Nephron (organoid): ENCODE results near the gene ENPP3.

Experiments used
- H3K27ac Mint-ChIP-seq, 3 experiments: 2 replicates each; pipeline ENCODE4 v1.8.0; 2020; ENCODE audit warnings: mixed read lengths in 3 of 3, mild to moderate bottlenecking in 2 of 3, moderate library complexity in 1 of 3
- H3K27me3 Mint-ChIP-seq: 2 replicates; pipeline ENCODE4 v1.8.0; 2021; ENCODE audit warnings: low read depth, mild to moderate bottlenecking, moderate library complexity, mixed read lengths
- H3K36me3 Mint-ChIP-seq: 2 replicates; pipeline ENCODE4 v1.8.0; 2020; ENCODE audit warnings: low read depth, mixed read lengths
- H3K4me1 Mint-ChIP-seq: 2 replicates; pipeline ENCODE4 v1.8.0; 2020; ENCODE audit warnings: mixed read lengths
- H3K4me3 Mint-ChIP-seq, 3 experiments: 2 replicates each; pipeline ENCODE4 v1.8.0; 2020; ENCODE audit warnings: mild to moderate bottlenecking in 3 of 3, mixed read lengths in 3 of 3, moderate library complexity in 2 of 3
- H3K9me3 Mint-ChIP-seq: 2 replicates; pipeline ENCODE4 v1.8.0; 2020; ENCODE audit warnings: mixed read lengths
- TF ChIP-seq, protein P1 (sequence below), 3 experiments: fragments of 200-600 bp; sonication (generic); IDR thresholded peaks; one replicate each; pipeline ENCODE4 v1.5.0; 2021; ENCODE audit warnings: antibody characterized with exemption in 3 of 3; ENCODE audit not compliant: unreplicated experiment in 3 of 3

ENPP3 gene

DNA sequence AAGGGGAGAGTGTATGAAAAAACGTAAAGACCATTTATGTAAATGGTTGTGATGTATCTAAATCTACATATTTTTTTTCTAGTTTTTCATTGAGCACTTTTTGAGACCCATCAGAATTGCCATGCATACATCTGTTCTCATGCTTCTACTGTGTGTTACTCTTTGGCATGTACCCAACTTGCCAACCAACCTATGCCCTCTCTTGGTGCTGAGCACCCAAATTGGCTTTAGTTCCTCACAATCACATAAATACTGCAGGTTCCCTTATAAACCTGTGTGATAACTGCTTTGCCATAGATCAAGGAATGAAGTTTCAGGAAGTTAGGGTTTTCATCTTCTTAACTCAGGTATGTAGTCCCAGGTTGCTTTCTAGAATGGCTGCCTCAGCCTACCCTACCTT is 7.8 kb downstream of the ENPP3 start:
- no peak overlapping the region for H3K27ac Mint-ChIP-seq
- H3K4me3 Mint-ChIP-seq = no peak overlapping the region
- no peaks in the 10 kb centered on the region for H3K36me3 Mint-ChIP-seq
- TF ChIP-seq, protein P1, sequence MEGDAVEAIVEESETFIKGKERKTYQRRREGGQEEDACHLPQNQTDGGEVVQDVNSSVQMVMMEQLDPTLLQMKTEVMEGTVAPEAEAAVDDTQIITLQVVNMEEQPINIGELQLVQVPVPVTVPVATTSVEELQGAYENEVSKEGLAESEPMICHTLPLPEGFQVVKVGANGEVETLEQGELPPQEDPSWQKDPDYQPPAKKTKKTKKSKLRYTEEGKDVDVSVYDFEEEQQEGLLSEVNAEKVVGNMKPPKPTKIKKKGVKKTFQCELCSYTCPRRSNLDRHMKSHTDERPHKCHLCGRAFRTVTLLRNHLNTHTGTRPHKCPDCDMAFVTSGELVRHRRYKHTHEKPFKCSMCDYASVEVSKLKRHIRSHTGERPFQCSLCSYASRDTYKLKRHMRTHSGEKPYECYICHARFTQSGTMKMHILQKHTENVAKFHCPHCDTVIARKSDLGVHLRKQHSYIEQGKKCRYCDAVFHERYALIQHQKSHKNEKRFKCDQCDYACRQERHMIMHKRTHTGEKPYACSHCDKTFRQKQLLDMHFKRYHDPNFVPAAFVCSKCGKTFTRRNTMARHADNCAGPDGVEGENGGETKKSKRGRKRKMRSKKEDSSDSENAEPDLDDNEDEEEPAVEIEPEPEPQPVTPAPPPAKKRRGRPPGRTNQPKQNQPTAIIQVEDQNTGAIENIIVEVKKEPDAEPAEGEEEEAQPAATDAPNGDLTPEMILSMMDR (IDR thresholded peaks at IDR 0.05; ENCODE audit: unreplicated experiment in 3 of 3) = no peak
- H3K27me3 Mint-ChIP-seq = no peaks in the 10 kb centered on the region
- no peaks in the 10 kb centered on the region for H3K4me1 Mint-ChIP-seq
- no peaks in the 10 kb centered on the region for H3K9me3 Mint-ChIP-seq

DNA sequence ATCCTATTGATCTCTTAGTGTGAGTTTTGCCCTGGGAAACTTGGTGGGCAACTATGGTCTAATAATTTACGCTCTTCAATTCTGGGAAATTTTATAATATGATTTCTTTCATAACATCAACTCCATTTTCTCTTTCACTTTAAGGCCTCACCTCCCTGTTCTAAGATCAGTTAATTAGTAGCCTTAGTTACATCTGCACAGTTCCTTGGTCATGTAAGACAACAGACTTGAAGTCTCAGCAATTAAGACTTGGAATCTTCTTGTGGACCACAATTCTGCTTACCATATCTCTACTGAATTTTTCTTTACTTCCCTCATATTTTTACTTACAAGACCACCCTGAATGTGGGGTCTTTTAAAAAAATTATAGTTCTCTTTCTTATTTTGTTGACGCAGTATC is 8.7 kb downstream of the ENPP3 start:
- TF ChIP-seq, protein P1 (IDR thresholded peaks at IDR 0.05; ENCODE audit: unreplicated experiment in 3 of 3) = no peak
- Mint-ChIP-seq H3K9me3 (no peaks in the 10 kb centered on the region), H3K27ac (no peak overlapping the region), H3K27me3 (no peaks in the 10 kb centered on the region), H3K36me3 (no peaks in the 10 kb centered on the region), H3K4me1 (no peaks in the 10 kb centered on the region), H3K4me3 (no peak overlapping the region)

DNA sequence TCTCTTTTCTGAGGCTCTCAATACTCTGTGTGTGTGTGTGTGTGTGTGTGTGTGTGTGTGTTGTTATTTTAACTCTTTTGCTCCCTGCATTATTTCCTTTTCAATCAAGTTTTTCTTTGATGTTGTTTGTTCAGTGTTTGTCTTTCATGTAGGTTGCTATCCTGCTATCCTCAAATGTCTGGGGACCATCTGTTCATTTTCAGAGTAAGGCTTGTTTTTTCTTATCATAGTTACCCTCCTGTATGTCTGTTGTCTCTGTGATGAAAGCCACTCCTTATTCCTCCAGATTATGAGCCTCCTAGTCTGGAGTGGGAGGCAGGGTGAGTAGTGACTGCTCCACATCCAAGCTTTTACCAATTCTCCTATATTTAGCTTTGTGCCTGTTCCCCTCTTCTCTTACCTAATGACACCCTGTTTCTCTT is 9.2 kb downstream of the ENPP3 start:
- no peaks in the 10 kb centered on the region for H3K36me3 Mint-ChIP-seq
- H3K27me3 Mint-ChIP-seq = no peaks in the 10 kb centered on the region
- no peak overlapping the region for H3K27ac Mint-ChIP-seq
- no peak overlapping the region for H3K4me3 Mint-ChIP-seq
- H3K9me3 Mint-ChIP-seq = no peaks in the 10 kb centered on the region
- H3K4me1 Mint-ChIP-seq = no peaks in the 10 kb centered on the region
- TF ChIP-seq, protein P1 (IDR thresholded peaks at IDR 0.05; ENCODE audit: unreplicated experiment in 3 of 3) = no peak

DNA sequence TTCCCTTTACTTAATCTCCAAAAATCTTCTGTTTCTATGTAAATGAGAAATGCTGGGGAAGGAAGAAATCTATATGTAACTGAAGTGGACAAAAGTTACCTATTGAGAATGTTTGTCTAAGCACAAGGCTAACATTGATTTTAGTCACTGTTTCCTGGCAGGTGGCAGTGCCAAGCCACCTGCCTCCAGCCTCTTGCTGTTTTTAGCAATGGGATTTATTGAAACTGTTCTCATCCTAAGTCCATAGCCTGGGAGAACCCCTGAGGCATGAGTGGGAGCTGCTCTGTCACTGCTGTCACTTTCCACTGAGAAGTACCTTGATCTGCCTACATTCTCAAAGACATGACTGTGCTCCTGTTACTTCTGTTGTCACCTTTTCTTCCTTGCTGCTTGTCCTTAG is 14.7 kb downstream of the ENPP3 start:
- Mint-ChIP-seq H3K4me1 (no peaks in the 10 kb centered on the region), H3K36me3 (no peaks in the 10 kb centered on the region), H3K9me3 (no peaks in the 10 kb centered on the region), H3K4me3 (no peak overlapping the region), H3K27me3 (no peaks in the 10 kb centered on the region), H3K27ac (no peak overlapping the region)
- TF ChIP-seq, protein P1 (IDR thresholded peaks at IDR 0.05; ENCODE audit: unreplicated experiment in 3 of 3) = no peak

DNA sequence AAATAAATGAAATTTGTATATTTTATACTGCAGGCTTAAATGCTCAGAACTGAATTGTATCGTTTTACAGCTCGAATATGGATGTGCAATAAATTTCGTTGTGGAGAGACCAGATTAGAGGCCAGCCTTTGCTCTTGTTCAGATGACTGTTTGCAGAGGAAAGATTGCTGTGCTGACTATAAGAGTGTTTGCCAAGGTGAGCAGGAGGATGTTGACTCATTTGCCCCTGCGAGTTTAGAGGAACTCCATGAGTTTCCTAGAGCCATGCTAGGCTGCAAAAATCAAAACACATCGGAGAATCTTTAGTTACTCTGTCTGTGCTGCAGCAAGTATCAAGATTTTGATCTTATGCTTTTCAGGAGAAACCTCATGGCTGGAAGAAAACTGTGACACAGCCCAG is 15.4 kb downstream of the ENPP3 start:
- H3K4me3 Mint-ChIP-seq = no peak overlapping the region
- no peaks in the 10 kb centered on the region for H3K4me1 Mint-ChIP-seq
- TF ChIP-seq, protein P1 (IDR thresholded peaks at IDR 0.05; ENCODE audit: unreplicated experiment in 3 of 3) = no peak
- H3K36me3 Mint-ChIP-seq = no peaks in the 10 kb centered on the region
- no peak overlapping the region for H3K27ac Mint-ChIP-seq
- H3K9me3 Mint-ChIP-seq = no peaks in the 10 kb centered on the region
- no peaks in the 10 kb centered on the region for H3K27me3 Mint-ChIP-seq

DNA sequence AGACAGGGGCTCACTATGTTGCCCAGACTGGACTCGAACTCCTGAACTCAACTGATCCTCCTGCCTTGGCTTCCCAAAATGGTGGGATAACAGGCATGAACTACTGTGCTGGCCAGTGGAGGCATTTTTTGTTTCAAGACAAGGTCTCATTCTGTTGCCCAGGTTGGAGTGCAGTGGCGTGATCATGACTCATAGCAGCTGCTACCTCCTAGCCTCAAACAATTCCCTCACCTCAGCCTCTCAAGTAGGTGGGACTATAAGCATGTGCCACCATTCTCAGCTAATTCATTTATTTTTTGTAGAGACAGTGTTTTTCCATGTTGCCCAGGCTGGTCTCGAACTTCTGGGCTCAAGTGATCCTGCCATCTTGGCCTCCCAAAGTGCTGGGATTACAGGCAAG is 17.2 kb downstream of the ENPP3 start:
- no peaks in the 10 kb centered on the region for H3K4me1 Mint-ChIP-seq
- no peaks in the 10 kb centered on the region for H3K27me3 Mint-ChIP-seq
- TF ChIP-seq, protein P1 (IDR thresholded peaks at IDR 0.05; ENCODE audit: unreplicated experiment in 3 of 3) = no peak
- H3K4me3 Mint-ChIP-seq = no peak overlapping the region
- H3K36me3 Mint-ChIP-seq = no peaks in the 10 kb centered on the region
- no peaks in the 10 kb centered on the region for H3K9me3 Mint-ChIP-seq
- H3K27ac Mint-ChIP-seq = no peak overlapping the region
